Measurements from ENCODE around the gene ANKRD1. TPM values are rescaled to one million over a fixed set of nuclear protein-coding genes. Genes with fewer than 3 reads are reported as not detected.

Gene ANKRD1
- total RNA-seq, 1 experiment from 2014 or later, result not detected

- no peaks in the 10 kb centered on the region for H3K27me3 ChIP-seq (ENCODE audit: insufficient read depth, low read length)
- no peak for ATAC-seq
- intact Hi-C loops (cut with micrococcal nuclease), result no loop called here
- BruUV-seq (replicated peaks), result no TSS peak
- no peak overlapping the region for H3K27ac ChIP-seq (ENCODE audit: low read depth, low read length)
- POLR2A ChIA-PET, result no interaction called here
- H3K4me3 ChIP-seq (replicated peaks in 1 of 2; ENCODE audit: low read depth in 1 of 2, low read length in 2 of 2), result no peak overlapping the region
- H4K20me1 ChIP-seq (ENCODE audit: insufficient read depth), result no peaks in the 10 kb centered on the region
- DNase-seq (ENCODE audit: low read depth, low spot score), result no peak
- no peaks in the 10 kb centered on the region for H3K36me3 ChIP-seq (ENCODE audit: control insufficient read depth in 1 of 2, insufficient read depth in 2 of 2, low read length in 2 of 2)
- H2AFZ ChIP-seq (ENCODE audit: low read depth, low read length, poor library complexity, severe bottlenecking), result no peak overlapping the region
- no peaks in the 10 kb centered on the region for H3K9me3 ChIP-seq (ENCODE audit: control insufficient read depth in 1 of 2, insufficient read depth in 1 of 2, low read depth in 1 of 2, low read length in 2 of 2)
- no peak overlapping the region for H3K9ac ChIP-seq (ENCODE audit: low read length)
- no peaks in the 10 kb centered on the region for H3K9me2 ChIP-seq (ENCODE audit: insufficient read depth)
- H3K4me2 ChIP-seq (ENCODE audit: low read length), result no peak overlapping the region
- no peaks in the 10 kb centered on the region for H3K4me1 ChIP-seq (ENCODE audit: control insufficient read depth in 1 of 2, insufficient read depth in 2 of 2, low read length in 2 of 2)
- no peaks in the 10 kb centered on the region for H3K79me2 ChIP-seq (ENCODE audit: insufficient read depth, low read length)
- CTCF ChIA-PET, result no interaction called here
- RAD21 ChIA-PET (ENCODE audit: low non-redundant PET in 1 of 2, low total read pairs in 2 of 2, uncharacterized antibody in 2 of 2, unreplicated experiment in 2 of 2), result no interaction called here
- TF ChIP-seq CEBPB (IDR thresholded peaks at IDR 0.05; ENCODE audit: low read depth), result no peak
- TF ChIP-seq EZH2phosphoT487 (IDR thresholded peaks at IDR 0.05; ENCODE audit: borderline replicate concordance), result no peak
- no peak for TF ChIP-seq YY1 (IDR thresholded peaks at IDR 0.05; ENCODE audit: extremely low read depth, insufficient replicate concordance, low read depth, low read length)
- no peak for TF ChIP-seq ATF3 (IDR thresholded peaks at IDR 0.05)
- TF ChIP-seq MAX (IDR thresholded peaks at IDR 0.05), result no peak
- TF ChIP-seq JUND (IDR thresholded peaks at IDR 0.05), result no peak
- no peak for TF ChIP-seq ELF1 (IDR thresholded peaks at IDR 0.05; ENCODE audit: borderline replicate concordance, low read depth)
- no peak for TF ChIP-seq POLR2AphosphoS5 (IDR thresholded peaks at IDR 0.05; ENCODE audit: low read depth, low read length)
- no peak for TF ChIP-seq ZNF274 (IDR thresholded peaks at IDR 0.05; ENCODE audit: low read depth, low read length)
- TF ChIP-seq POLR2A (IDR thresholded peaks at IDR 0.05; ENCODE audit: borderline replicate concordance, extremely low read depth, insufficient read depth, insufficient read length), result no peak
- no peak for TF ChIP-seq FOSL1 (IDR thresholded peaks at IDR 0.05; ENCODE audit: low read depth)
- no peak for TF ChIP-seq SIN3A (IDR thresholded peaks at IDR 0.05; ENCODE audit: low read depth)
- TF ChIP-seq EGR1 (IDR thresholded peaks at IDR 0.05; ENCODE audit: low read depth), result no peak
Observed at GRCh38 chr10:90947030-90947960, 26.4 kb upstream of the ANKRD1 start.
